ENCODE data around the gene LRRC8A. TPM values are rescaled to one million over a fixed set of nuclear protein-coding genes. Genes with fewer than 3 reads are reported as not detected.

Gene LRRC8A
- total and polyA plus RNA-seq, 2 experiments from 2014 or later: 37.3 to 80.5 TPM

GRCh38 chr9:128940271-128940921 lies 58.5 kb downstream of the LRRC8A start:
- peaks cover 5% of the 10 kb centered on the region for H3K27me3 Mint-ChIP-seq (ENCODE audit: insufficient read depth, low read depth, poor library complexity)
- Histone ChIP-seq H3K4me2 (no peak overlapping the region), H4K20me1 (replicated peaks; ENCODE audit: insufficient read depth) (no peaks in the 10 kb centered on the region; the same call in 1 of the 2 replicates), H3K36me3 (ENCODE audit: insufficient read depth) (no peaks in the 10 kb centered on the region), H3K4me3 (no peak overlapping the region), H3K27ac (ENCODE audit: low read depth) (no peak overlapping the region), H3K27me3 (ENCODE audit: insufficient read depth) (no peaks in the 10 kb centered on the region), H3K9me2 (ENCODE audit: insufficient read depth) (no peaks in the 10 kb centered on the region), H3K4me1 (ENCODE audit: insufficient read depth) (no peaks in the 10 kb centered on the region), H3K79me2 (replicated peaks; ENCODE audit: insufficient read depth) (peaks cover 3% of the 10 kb centered on the region; the same call in 1 of the 2 replicates), H2AFZ (no peak overlapping the region), H3F3A (replicated peaks; ENCODE audit: low read depth) (no peaks in the 10 kb centered on the region)
- peaks cover 6% of the 10 kb centered on the region; the same call in 2 of the 3 replicates for H3K36me3 Mint-ChIP-seq (ENCODE audit: low read depth)
- no peak overlapping the region for H3K4me3 Mint-ChIP-seq
- peaks cover 2% of the 10 kb centered on the region; the same call in 1 of the 3 replicates for H3K4me1 Mint-ChIP-seq
- H3K27ac Mint-ChIP-seq: no peak overlapping the region
- ATAC-seq (peak; percentile 21; the same call in 1 of the 3 replicates), DNase-seq (ENCODE audit: low spot score) (no peak)
- TF ChIP-seq ZNF114 (CRISPR knock-in tag; IDR thresholded peaks at IDR 0.05) (no peak), JUNB (IDR thresholded peaks at IDR 0.05; ENCODE audit: unreplicated experiment) (no peak), POLR2AphosphoS5 (IDR thresholded peaks at IDR 0.05; ENCODE audit: low read depth) (no peak), EZH2 (IDR thresholded peaks at IDR 0.05; ENCODE audit: low read depth, unreplicated experiment) (no peak), ZNF331 (CRISPR knock-in tag; IDR thresholded peaks at IDR 0.05; ENCODE audit: low read depth) (no peak), STAT1 (IDR thresholded peaks at IDR 0.05; ENCODE audit: unreplicated experiment) (no peak), EZH2phosphoT487 (IDR thresholded peaks at IDR 0.05; ENCODE audit: unreplicated experiment) (no peak), NANOG (IDR thresholded peaks at IDR 0.05; ENCODE audit: borderline replicate concordance) (no peak)
- H3K9me3 Mint-ChIP-seq: no peaks in the 10 kb centered on the region; the same call in 2 of the 3 replicates

- Mint-ChIP-seq H3K4me3 (no peak overlapping the region), H3K4me1 (peaks cover 9% of the 10 kb centered on the region), H3K27me3 (ENCODE audit: insufficient read depth, low read depth, poor library complexity) (peaks cover 6% of the 10 kb centered on the region), H3K9me3 (no peaks in the 10 kb centered on the region; the same call in 2 of the 3 replicates), H3K36me3 (ENCODE audit: low read depth) (peaks cover 13% of the 10 kb centered on the region), H3K27ac (no peak overlapping the region)
- H3K79me2 ChIP-seq (replicated peaks; ENCODE audit: insufficient read depth): peaks cover 10% of the 10 kb centered on the region; the same call in 1 of the 2 replicates
- no peak overlapping the region for H2AFZ ChIP-seq
- no peak overlapping the region for H3K4me3 ChIP-seq
- no peak overlapping the region for H3K4me2 ChIP-seq
- no peaks in the 10 kb centered on the region for H3K27me3 ChIP-seq (ENCODE audit: insufficient read depth)
- H3K27ac ChIP-seq (ENCODE audit: low read depth): no peak overlapping the region
- H3K36me3 ChIP-seq (ENCODE audit: insufficient read depth): no peaks in the 10 kb centered on the region
- no peaks in the 10 kb centered on the region for H3K9me2 ChIP-seq (ENCODE audit: insufficient read depth)
- DNase-seq (ENCODE audit: low spot score): no peak
- ATAC-seq: no peak
- no peaks in the 10 kb centered on the region for H3K4me1 ChIP-seq (ENCODE audit: insufficient read depth)
- H4K20me1 ChIP-seq (replicated peaks; ENCODE audit: insufficient read depth): no peaks in the 10 kb centered on the region; the same call in 1 of the 2 replicates
- no peaks in the 10 kb centered on the region for H3F3A ChIP-seq (replicated peaks; ENCODE audit: low read depth)
- TF ChIP-seq EZH2 (IDR thresholded peaks at IDR 0.05; ENCODE audit: low read depth, unreplicated experiment) (no peak), EZH2phosphoT487 (IDR thresholded peaks at IDR 0.05; ENCODE audit: unreplicated experiment) (no peak), STAT1 (IDR thresholded peaks at IDR 0.05; ENCODE audit: unreplicated experiment) (no peak), JUNB (IDR thresholded peaks at IDR 0.05; ENCODE audit: unreplicated experiment) (no peak), ETS1 (IDR thresholded peaks at IDR 0.05) (no peak), ZNF331 (CRISPR knock-in tag; IDR thresholded peaks at IDR 0.05; ENCODE audit: low read depth) (no peak), CTCF (conservative IDR thresholded peaks at IDR 0.05; ENCODE audit: low read depth in 2 of 2) (no peak), REST (IDR thresholded peaks at IDR 0.05; ENCODE audit: unreplicated experiment) (no peak), POLR2AphosphoS5 (IDR thresholded peaks at IDR 0.05; ENCODE audit: low read depth) (no peak), NANOG (IDR thresholded peaks at IDR 0.05; ENCODE audit: borderline replicate concordance) (no peak), CREB1 (CRISPR knock-in tag; IDR thresholded peaks at IDR 0.05; ENCODE audit: low read depth) (no peak)
Measured at GRCh38 chr9:128940946-128941755, 59.2 kb downstream of the LRRC8A start.
